MV-4-11 (cell line): Measurements from ENCODE around the gene HEXB.
A peak's percentile ranks its signal among the peaks of the same experiment; 100 is the strongest.
"Not testable (repeated sequence)": the region's sequence is repeated elsewhere in the genome, so short reads cannot be mapped to it uniquely, and the experiment has no call there.

ENCODE experiments used
- DNase-seq: peaks from one replicate; lab custom pipeline; 2025; lab: John Stamatoyannopoulos, UW

Gene HEXB

GRCh38 chr5:74738406-74738805 is 53.4 kb downstream of the HEXB start:
- no peak for DNase-seq

GRCh38 chr5:74748742-74749141 is 63.7 kb downstream of the HEXB start:
- not testable (repeated sequence) for DNase-seq

- DNase-seq: no peak
These were observed 76.2 kb downstream of the HEXB start for GRCh38 chr5:74761241-74761640.

GRCh38 chr5:74762599-74762998 is 77.6 kb downstream of the HEXB start:
- no peak for DNase-seq

GRCh38 chr5:74763504-74763903 is 78.5 kb downstream of the HEXB start:
- DNase-seq: no peak

GRCh38 chr5:74765201-74765600 is 80.2 kb downstream of the HEXB start:
- no peak for DNase-seq

- no peak for DNase-seq
These were observed 80.9 kb downstream of the HEXB start for GRCh38 chr5:74765929-74766328.

GRCh38 chr5:74766418-74766848 is 81.4 kb downstream of the HEXB start:
- peak; percentile 78 for DNase-seq

- peak; percentile 90 for DNase-seq
These were observed 82.0 kb downstream of the HEXB start, which contains the start of the genes GFM2 and NSA2 for GRCh38 chr5:74766849-74767578. Gene GFM2 (minus strand): TSS chr5:74767117. CDS start chr5:74763742, 3,375 bp downstream. Gene NSA2 (plus strand): TSS chr5:74767249. CDS start chr5:74767361, 112 bp downstream.

- peak; percentile 38 for DNase-seq
These were observed 82.5 kb downstream of the HEXB start for GRCh38 chr5:74767579-74767913.
